ENCODE measurements around the gene PPP5C.

The PPP5C gene

GRCh38 chr19:46337487-46337886 is 9.4 kb upstream of the PPP5C start:
- no peak for DNase-seq

- DNase-seq, result no peak
Measured at GRCh38 chr19:46339446-46339845, 7.4 kb upstream of the PPP5C start.

- DNase-seq, result no peak
Measured at GRCh38 chr19:46340051-46340659, 6.7 kb upstream of the PPP5C start.

GRCh38 chr19:46341937-46342336 is 5.0 kb upstream of the PPP5C start:
- DNase-seq, result no peak

- DNase-seq, result no peak
Measured at GRCh38 chr19:46344363-46344762, 2.5 kb upstream of the PPP5C start.

- DNase-seq, result no peak
Measured at GRCh38 chr19:46345157-46345556, 1.7 kb upstream of the PPP5C start.

- no peak for DNase-seq
Measured at GRCh38 chr19:46347572-46347883, 641 bp downstream of the PPP5C start.

- no peak for DNase-seq
Measured at GRCh38 chr19:46347985-46348384, 1.1 kb downstream of the PPP5C start.

- DNase-seq, result no peak
Measured at GRCh38 chr19:46349311-46349993, 2.6 kb downstream of the PPP5C start.

GRCh38 chr19:46350029-46350757 is 3.3 kb downstream of the PPP5C start:
- DNase-seq, result no peak

- DNase-seq, result peak; percentile 51
Measured at GRCh38 chr19:46350758-46351159, 3.9 kb downstream of the PPP5C start.

GRCh38 chr19:46351241-46352041 is 4.6 kb downstream of the PPP5C start:
- peak; percentile 45 for DNase-seq

GRCh38 chr19:46353730-46354528 is 7.0 kb downstream of the PPP5C start:
- no peak for DNase-seq

- no peak for DNase-seq
Measured at GRCh38 chr19:46355234-46356148, 8.6 kb downstream of the PPP5C start.

GRCh38 chr19:46356149-46357055 is 9.5 kb downstream of the PPP5C start:
- no peak for DNase-seq

GRCh38 chr19:46357846-46358583 is 11.1 kb downstream of the PPP5C start:
- DNase-seq, result no peak

- DNase-seq, result peak; percentile 49
Measured at GRCh38 chr19:46361915-46362314, 15.0 kb downstream of the PPP5C start.

GRCh38 chr19:46364359-46364758 is 17.5 kb downstream of the PPP5C start:
- no peak for DNase-seq

GRCh38 chr19:46365561-46365960 is 18.7 kb downstream of the PPP5C start:
- no peak for DNase-seq
